ENCODE measurements around the gene ESPN.
"Not testable (repeated sequence)": the region's sequence is repeated elsewhere in the genome, so short reads cannot be mapped to it uniquely, and the experiment has no call there.

Gene ESPN

GRCh38 chr1:6445929-6446328, 21.4 kb downstream of the ESPN start:
- H3K9me3 ChIP-seq (ENCODE audit: control insufficient read depth, insufficient read depth, low read length), result not testable (repeated sequence)
- H3K27me3 ChIP-seq (ENCODE audit: control insufficient read depth, insufficient read depth, low read length), result peaks cover 10% of the 10 kb centered on the region

GRCh38 chr1:6446665-6447015, 22.1 kb downstream of the ESPN start:
- H3K4me3 ChIP-seq (ENCODE audit: low read depth, low read length), result peak overlapping the region; percentile 53
- no peaks in the 10 kb centered on the region for H3K4me1 ChIP-seq (ENCODE audit: control insufficient read depth, insufficient read depth, low read length)
- H3K9ac ChIP-seq (ENCODE audit: low read depth, low read length), result no peak overlapping the region
- H3K27me3 ChIP-seq (ENCODE audit: control insufficient read depth, insufficient read depth, low read length), result peaks cover 3% of the 10 kb centered on the region
- H3K9me3 ChIP-seq (ENCODE audit: control insufficient read depth, insufficient read depth, low read length), result no peaks in the 10 kb centered on the region
- no peaks in the 10 kb centered on the region for H3K36me3 ChIP-seq (ENCODE audit: control insufficient read depth, insufficient read depth, low read length)

More at GRCh38 chr1:6445929-6446328, 21.4 kb downstream of the ESPN start:
- H3K4me3 ChIP-seq (ENCODE audit: low read depth, low read length); H3K9ac ChIP-seq (ENCODE audit: low read depth, low read length); H3K4me1 ChIP-seq (ENCODE audit: control insufficient read depth, insufficient read depth, low read length); H3K36me3 ChIP-seq (ENCODE audit: control insufficient read depth, insufficient read depth, low read length): not testable (repeated sequence)

- H3K36me3 ChIP-seq (ENCODE audit: control insufficient read depth, insufficient read depth, low read length), result no peaks in the 10 kb centered on the region
- H3K4me3 ChIP-seq (ENCODE audit: low read depth, low read length), result peak overlapping the region; percentile 53
- H3K9me3 ChIP-seq (ENCODE audit: control insufficient read depth, insufficient read depth, low read length), result no peaks in the 10 kb centered on the region
- H3K27me3 ChIP-seq (ENCODE audit: control insufficient read depth, insufficient read depth, low read length), result peaks cover 3% of the 10 kb centered on the region
- H3K9ac ChIP-seq (ENCODE audit: low read depth, low read length), result no peak overlapping the region
- H3K4me1 ChIP-seq (ENCODE audit: control insufficient read depth, insufficient read depth, low read length), result no peaks in the 10 kb centered on the region
Measured at GRCh38 chr1:6447016-6447817, 22.6 kb downstream of the ESPN start.

GRCh38 chr1:6447818-6448748, 23.5 kb downstream of the ESPN start:
- Histone ChIP-seq H3K9ac (ENCODE audit: low read depth, low read length) (no peak overlapping the region), H3K4me3 (ENCODE audit: low read depth, low read length) (peak overlapping the region; percentile 53), H3K27me3 (ENCODE audit: control insufficient read depth, insufficient read depth, low read length) (peaks cover 3% of the 10 kb centered on the region), H3K9me3 (ENCODE audit: control insufficient read depth, insufficient read depth, low read length) (no peaks in the 10 kb centered on the region), H3K36me3 (ENCODE audit: control insufficient read depth, insufficient read depth, low read length) (no peaks in the 10 kb centered on the region), H3K4me1 (ENCODE audit: control insufficient read depth, insufficient read depth, low read length) (no peaks in the 10 kb centered on the region)

- Histone ChIP-seq H3K36me3 (ENCODE audit: control insufficient read depth, insufficient read depth, low read length) (no peaks in the 10 kb centered on the region), H3K4me1 (ENCODE audit: control insufficient read depth, insufficient read depth, low read length) (no peaks in the 10 kb centered on the region), H3K9me3 (ENCODE audit: control insufficient read depth, insufficient read depth, low read length) (no peaks in the 10 kb centered on the region), H3K9ac (ENCODE audit: low read depth, low read length) (no peak overlapping the region), H3K4me3 (ENCODE audit: low read depth, low read length) (peak overlapping the region; percentile 53), H3K27me3 (ENCODE audit: control insufficient read depth, insufficient read depth, low read length) (peaks cover 5% of the 10 kb centered on the region)
Measured at GRCh38 chr1:6448749-6449631, 24.4 kb downstream of the ESPN start.

- Histone ChIP-seq H3K27me3 (ENCODE audit: control insufficient read depth, insufficient read depth, low read length) (peaks cover 5% of the 10 kb centered on the region), H3K4me1 (ENCODE audit: control insufficient read depth, insufficient read depth, low read length) (no peaks in the 10 kb centered on the region), H3K9me3 (ENCODE audit: control insufficient read depth, insufficient read depth, low read length) (no peaks in the 10 kb centered on the region)
Measured at GRCh38 chr1:6450005-6450450, 25.5 kb downstream of the ESPN start.

GRCh38 chr1:6450486-6450885, 25.9 kb downstream of the ESPN start:
- not testable (repeated sequence) for H3K4me1 ChIP-seq (ENCODE audit: control insufficient read depth, insufficient read depth, low read length); H3K9me3 ChIP-seq (ENCODE audit: control insufficient read depth, insufficient read depth, low read length); H3K9ac ChIP-seq (ENCODE audit: low read depth, low read length); H3K36me3 ChIP-seq (ENCODE audit: control insufficient read depth, insufficient read depth, low read length); H3K4me3 ChIP-seq (ENCODE audit: low read depth, low read length); H3K27me3 ChIP-seq (ENCODE audit: control insufficient read depth, insufficient read depth, low read length)

More at GRCh38 chr1:6450005-6450450, 25.5 kb downstream of the ESPN start:
- Histone ChIP-seq H3K36me3 (ENCODE audit: control insufficient read depth, insufficient read depth, low read length) (no peaks in the 10 kb centered on the region), H3K4me3 (ENCODE audit: low read depth, low read length) (no peak overlapping the region), H3K9ac (ENCODE audit: low read depth, low read length) (no peak overlapping the region)

GRCh38 chr1:6450943-6451373, 26.4 kb downstream of the ESPN start:
- Histone ChIP-seq H3K9me3 (ENCODE audit: control insufficient read depth, insufficient read depth, low read length) (no peaks in the 10 kb centered on the region), H3K4me3 (ENCODE audit: low read depth, low read length) (no peak overlapping the region), H3K27me3 (ENCODE audit: control insufficient read depth, insufficient read depth, low read length) (peaks cover 5% of the 10 kb centered on the region), H3K4me1 (ENCODE audit: control insufficient read depth, insufficient read depth, low read length) (no peaks in the 10 kb centered on the region), H3K9ac (ENCODE audit: low read depth, low read length) (no peak overlapping the region), H3K36me3 (ENCODE audit: control insufficient read depth, insufficient read depth, low read length) (no peaks in the 10 kb centered on the region)

- H3K4me3 ChIP-seq (ENCODE audit: low read depth, low read length); H3K36me3 ChIP-seq (ENCODE audit: control insufficient read depth, insufficient read depth, low read length); H3K4me1 ChIP-seq (ENCODE audit: control insufficient read depth, insufficient read depth, low read length); H3K9me3 ChIP-seq (ENCODE audit: control insufficient read depth, insufficient read depth, low read length); H3K9ac ChIP-seq (ENCODE audit: low read depth, low read length); H3K27me3 ChIP-seq (ENCODE audit: control insufficient read depth, insufficient read depth, low read length): not testable (repeated sequence)
Measured at GRCh38 chr1:6453895-6454855, 29.6 kb downstream of the ESPN start.

- peaks cover 3% of the 10 kb centered on the region for H3K4me1 ChIP-seq (ENCODE audit: control insufficient read depth, insufficient read depth, low read length)
- no peak overlapping the region for H3K9ac ChIP-seq (ENCODE audit: low read depth, low read length)
- H3K9me3 ChIP-seq (ENCODE audit: control insufficient read depth, insufficient read depth, low read length), result no peaks in the 10 kb centered on the region
- peaks cover 2% of the 10 kb centered on the region for H3K27me3 ChIP-seq (ENCODE audit: control insufficient read depth, insufficient read depth, low read length)
- H3K4me3 ChIP-seq (ENCODE audit: low read depth, low read length), result no peak overlapping the region
- H3K36me3 ChIP-seq (ENCODE audit: control insufficient read depth, insufficient read depth, low read length), result no peaks in the 10 kb centered on the region
Measured at GRCh38 chr1:6454856-6455751, 30.5 kb downstream of the ESPN start.
